ENCODE measurements around the gene ACTL6B.

ACTL6B gene

GRCh38 chr7:100682228-100682741 is 26.0 kb upstream of the ACTL6B start:
- DNase-seq (ENCODE audit: low read depth) = no peak
- H3K9ac ChIP-seq (ENCODE audit: low read length) = no peak overlapping the region
- no peaks in the 10 kb centered on the region for H3K9me3 ChIP-seq (ENCODE audit: control insufficient read depth, low read length)
- H3K27me3 ChIP-seq (replicated peaks; ENCODE audit: control insufficient read depth, insufficient read depth, low read length) = no peaks in the 10 kb centered on the region
- no peak overlapping the region for H3K4me3 ChIP-seq (ENCODE audit: low read length)
- H3K4me1 ChIP-seq (ENCODE audit: control insufficient read depth, insufficient read depth, low read length) = peaks cover 23% of the 10 kb centered on the region
- H3K36me3 ChIP-seq (ENCODE audit: control insufficient read depth, insufficient read depth, low read length, severe bottlenecking) = peaks cover 76% of the 10 kb centered on the region

GRCh38 chr7:100681491-100682227 is 25.4 kb upstream of the ACTL6B start:
- Histone ChIP-seq H3K4me1 (ENCODE audit: control insufficient read depth, insufficient read depth, low read length) (peaks cover 24% of the 10 kb centered on the region), H3K27me3 (replicated peaks; ENCODE audit: control insufficient read depth, insufficient read depth, low read length) (no peaks in the 10 kb centered on the region), H3K9ac (ENCODE audit: low read length) (no peak overlapping the region), H3K36me3 (ENCODE audit: control insufficient read depth, insufficient read depth, low read length, severe bottlenecking) (peaks cover 76% of the 10 kb centered on the region), H3K9me3 (ENCODE audit: control insufficient read depth, low read length) (no peaks in the 10 kb centered on the region), H3K4me3 (ENCODE audit: low read length) (no peak overlapping the region)
- DNase-seq (ENCODE audit: low read depth) = no peak

DNA sequence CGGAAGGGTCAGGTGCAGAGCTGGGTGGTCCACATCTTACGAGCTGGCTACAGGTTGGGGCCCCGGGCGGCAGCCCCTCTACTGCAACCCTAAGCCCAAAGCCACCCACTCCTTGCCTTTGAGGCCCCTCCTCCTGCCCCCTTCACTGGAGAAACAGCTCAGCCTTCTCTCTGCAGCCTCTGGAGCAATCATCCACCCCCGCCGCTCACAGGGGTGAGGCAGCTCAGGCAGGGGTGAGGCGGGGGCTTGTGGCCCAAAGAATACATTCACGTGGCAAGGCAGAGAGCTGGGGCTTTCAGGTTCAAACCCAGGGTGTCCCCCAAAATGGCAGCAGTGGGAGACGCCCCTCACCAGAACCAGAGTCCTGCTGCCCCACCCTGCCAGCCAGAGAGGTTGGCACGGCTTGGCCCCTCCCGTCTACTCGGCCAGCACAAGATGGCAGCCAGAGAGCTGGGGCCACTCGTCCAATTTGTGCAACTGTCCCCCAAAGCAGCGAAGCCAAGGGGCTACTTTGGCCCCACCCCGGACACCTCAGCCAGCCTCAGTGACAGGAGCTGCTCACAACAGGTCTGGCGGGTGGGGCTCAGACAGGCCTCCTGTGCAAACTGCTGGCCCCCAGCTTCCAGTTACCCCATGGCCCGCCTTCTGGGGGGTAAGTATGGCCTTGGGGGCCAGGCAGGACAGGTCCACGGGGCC is 24.5 kb upstream of the ACTL6B start:
- Histone ChIP-seq H3K36me3 (ENCODE audit: control insufficient read depth, insufficient read depth, low read length, severe bottlenecking) (peaks cover 73% of the 10 kb centered on the region), H3K9ac (ENCODE audit: low read length) (peak overlapping the region; percentile 31), H3K27me3 (replicated peaks; ENCODE audit: control insufficient read depth, insufficient read depth, low read length) (no peaks in the 10 kb centered on the region), H3K4me3 (ENCODE audit: low read length) (no peak overlapping the region), H3K4me1 (ENCODE audit: control insufficient read depth, insufficient read depth, low read length) (peaks cover 28% of the 10 kb centered on the region), H3K9me3 (ENCODE audit: control insufficient read depth, low read length) (no peaks in the 10 kb centered on the region)
- DNase-seq (ENCODE audit: low read depth) = no peak

- Histone ChIP-seq H3K4me1 (ENCODE audit: control insufficient read depth, insufficient read depth, low read length) (peaks cover 28% of the 10 kb centered on the region), H3K9me3 (ENCODE audit: control insufficient read depth, low read length) (no peaks in the 10 kb centered on the region), H3K9ac (ENCODE audit: low read length) (peak overlapping the region; percentile 64), H3K36me3 (ENCODE audit: control insufficient read depth, insufficient read depth, low read length, severe bottlenecking) (peaks cover 66% of the 10 kb centered on the region), H3K4me3 (ENCODE audit: low read length) (no peak overlapping the region), H3K27me3 (replicated peaks; ENCODE audit: control insufficient read depth, insufficient read depth, low read length) (no peaks in the 10 kb centered on the region)
- no peak for DNase-seq (ENCODE audit: low read depth)
Observed at GRCh38 chr7:100679927-100680575, 23.8 kb upstream of the ACTL6B start.

- Histone ChIP-seq H3K27me3 (replicated peaks; ENCODE audit: control insufficient read depth, insufficient read depth, low read length) (no peaks in the 10 kb centered on the region), H3K4me3 (ENCODE audit: low read length) (no peak overlapping the region), H3K4me1 (ENCODE audit: control insufficient read depth, insufficient read depth, low read length) (peaks cover 28% of the 10 kb centered on the region), H3K9ac (ENCODE audit: low read length) (peak overlapping the region; percentile 64), H3K9me3 (ENCODE audit: control insufficient read depth, low read length) (no peaks in the 10 kb centered on the region), H3K36me3 (ENCODE audit: control insufficient read depth, insufficient read depth, low read length, severe bottlenecking) (peaks cover 59% of the 10 kb centered on the region)
- DNase-seq (ENCODE audit: low read depth) = no peak
Observed at GRCh38 chr7:100679129-100679926, 23.1 kb upstream of the ACTL6B start.

DNA sequence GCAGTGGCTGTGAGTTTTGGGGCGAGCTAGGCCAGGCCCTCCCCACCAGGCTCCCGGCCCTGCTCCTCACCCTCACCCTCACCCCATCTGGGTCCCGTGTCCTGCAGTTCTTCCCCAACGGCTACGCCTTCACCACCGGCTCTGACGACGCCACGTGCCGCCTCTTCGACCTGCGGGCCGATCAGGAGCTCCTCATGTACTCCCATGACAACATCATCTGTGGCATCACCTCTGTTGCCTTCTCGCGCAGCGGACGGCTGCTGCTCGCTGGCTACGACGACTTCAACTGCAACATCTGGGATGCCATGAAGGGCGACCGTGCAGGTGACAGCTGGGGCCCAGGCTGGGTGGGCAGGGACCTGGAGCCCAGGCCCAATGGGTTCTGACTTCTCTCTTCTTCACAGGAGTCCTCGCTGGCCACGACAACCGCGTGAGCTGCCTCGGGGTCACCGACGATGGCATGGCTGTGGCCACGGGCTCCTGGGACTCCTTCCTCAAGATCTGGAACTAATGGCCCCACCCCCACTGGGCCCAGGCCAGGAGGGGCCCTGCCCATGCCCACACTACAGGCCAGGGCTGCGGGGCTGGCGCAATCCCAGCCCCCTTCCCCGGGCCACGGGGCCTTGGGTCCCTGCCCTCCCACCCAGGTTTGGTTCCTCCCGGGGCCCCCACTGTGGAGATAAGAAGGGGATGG is 22.2 kb upstream of the ACTL6B start:
- Histone ChIP-seq H3K9me3 (ENCODE audit: control insufficient read depth, low read length) (no peaks in the 10 kb centered on the region), H3K4me3 (ENCODE audit: low read length) (no peak overlapping the region), H3K27me3 (replicated peaks; ENCODE audit: control insufficient read depth, insufficient read depth, low read length) (no peaks in the 10 kb centered on the region), H3K36me3 (ENCODE audit: control insufficient read depth, insufficient read depth, low read length, severe bottlenecking) (peaks cover 53% of the 10 kb centered on the region), H3K9ac (ENCODE audit: low read length) (no peak overlapping the region), H3K4me1 (ENCODE audit: control insufficient read depth, insufficient read depth, low read length) (peaks cover 28% of the 10 kb centered on the region)
- no peak for DNase-seq (ENCODE audit: low read depth)

DNA sequence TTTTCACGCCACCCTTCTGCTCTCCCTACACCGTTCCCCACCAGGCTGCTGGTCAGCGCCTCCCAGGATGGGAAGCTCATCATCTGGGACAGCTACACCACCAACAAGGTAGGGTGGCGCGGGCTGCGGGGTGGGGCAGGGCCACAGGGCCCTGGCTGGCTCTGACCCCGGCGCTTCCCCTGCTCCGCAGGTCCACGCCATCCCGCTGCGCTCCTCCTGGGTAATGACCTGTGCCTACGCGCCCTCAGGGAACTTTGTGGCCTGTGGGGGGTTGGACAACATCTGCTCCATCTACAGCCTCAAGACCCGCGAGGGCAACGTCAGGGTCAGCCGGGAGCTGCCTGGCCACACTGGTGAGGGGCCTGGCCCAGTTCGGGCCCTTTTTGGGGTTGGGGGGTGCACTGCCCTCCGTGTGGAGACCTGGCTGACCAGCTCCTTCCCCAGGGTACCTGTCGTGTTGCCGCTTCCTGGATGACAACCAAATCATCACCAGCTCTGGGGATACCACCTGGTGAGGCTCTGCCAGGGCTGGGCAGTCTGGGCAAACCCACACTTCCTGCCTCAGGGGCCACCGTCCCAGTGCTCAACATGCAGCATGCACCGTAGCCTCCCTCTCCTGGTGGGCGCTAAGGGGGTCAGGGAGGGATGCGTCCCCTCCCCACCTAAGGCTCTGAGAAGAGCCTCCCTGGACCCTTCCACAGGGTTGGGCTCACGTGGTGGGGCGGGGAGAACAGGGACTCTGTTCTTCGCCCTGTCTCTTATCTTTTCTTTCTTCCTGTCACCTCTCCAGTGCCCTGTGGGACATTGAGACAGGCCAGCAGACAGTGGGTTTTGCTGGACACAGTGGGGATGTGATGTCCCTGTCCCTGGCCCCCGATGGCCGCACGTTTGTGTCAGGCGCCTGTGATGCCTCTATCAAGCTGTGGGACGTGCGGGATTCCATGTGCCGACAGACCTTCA is 21.3 kb upstream of the ACTL6B start:
- H3K4me3 ChIP-seq (ENCODE audit: low read length) = no peak overlapping the region
- no peaks in the 10 kb centered on the region for H3K27me3 ChIP-seq (replicated peaks; ENCODE audit: control insufficient read depth, insufficient read depth, low read length)
- H3K36me3 ChIP-seq (ENCODE audit: control insufficient read depth, insufficient read depth, low read length, severe bottlenecking) = peaks cover 44% of the 10 kb centered on the region
- H3K9ac ChIP-seq (ENCODE audit: low read length) = no peak overlapping the region
- no peak for DNase-seq (ENCODE audit: low read depth)
- H3K4me1 ChIP-seq (ENCODE audit: control insufficient read depth, insufficient read depth, low read length) = peaks cover 28% of the 10 kb centered on the region
- no peaks in the 10 kb centered on the region for H3K9me3 ChIP-seq (ENCODE audit: control insufficient read depth, low read length)

GRCh38 chr7:100676501-100677306 is 20.5 kb upstream of the ACTL6B start:
- H3K4me1 ChIP-seq (ENCODE audit: control insufficient read depth, insufficient read depth, low read length) = peaks cover 28% of the 10 kb centered on the region
- no peaks in the 10 kb centered on the region for H3K27me3 ChIP-seq (replicated peaks; ENCODE audit: control insufficient read depth, insufficient read depth, low read length)
- H3K9ac ChIP-seq (ENCODE audit: low read length) = peak overlapping the region; percentile 62
- no peaks in the 10 kb centered on the region for H3K9me3 ChIP-seq (ENCODE audit: control insufficient read depth, low read length)
- peaks cover 36% of the 10 kb centered on the region for H3K36me3 ChIP-seq (ENCODE audit: control insufficient read depth, insufficient read depth, low read length, severe bottlenecking)
- DNase-seq (ENCODE audit: low read depth) = no peak
- peak overlapping the region; percentile 73 for H3K4me3 ChIP-seq (ENCODE audit: low read length)

DNA sequence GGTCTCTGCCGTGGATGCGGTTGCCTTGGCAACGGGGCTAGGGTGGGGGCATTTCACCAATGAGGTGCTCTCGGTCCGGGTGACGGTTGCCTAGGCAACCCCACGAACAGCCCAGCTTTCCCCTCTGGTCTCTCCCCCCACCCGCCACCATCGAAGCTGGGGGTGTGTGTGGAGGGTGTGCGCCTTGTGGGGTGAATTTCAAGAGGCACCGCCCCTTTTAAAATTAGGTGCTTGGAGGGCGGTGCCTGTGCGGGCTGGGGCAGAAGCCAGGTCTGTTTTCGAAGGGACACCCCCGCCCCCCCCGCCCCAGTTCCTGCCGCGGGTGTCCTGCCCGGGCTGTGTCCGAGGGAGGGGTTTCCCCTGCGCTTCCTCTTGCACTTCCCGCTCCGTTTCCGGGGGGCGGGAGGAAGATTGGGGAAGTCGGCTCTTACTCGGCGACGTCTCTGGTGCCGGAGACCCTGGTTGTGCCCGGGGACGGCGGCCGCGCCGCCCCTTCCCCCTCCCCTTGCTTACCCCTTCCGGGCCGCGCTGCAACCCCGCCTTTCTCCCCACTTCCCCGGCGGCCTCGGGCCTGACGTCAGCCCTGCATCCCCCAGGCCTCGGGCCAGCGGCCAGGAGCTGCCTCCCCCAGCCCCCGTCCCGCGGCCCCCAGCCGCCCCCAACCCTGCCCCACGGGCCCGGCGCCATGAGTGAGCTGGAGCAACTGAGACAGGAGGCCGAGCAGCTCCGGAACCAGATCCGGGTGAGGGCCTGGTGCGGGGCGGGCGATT is 19.5 kb upstream of the ACTL6B start:
- H3K36me3 ChIP-seq (ENCODE audit: control insufficient read depth, insufficient read depth, low read length, severe bottlenecking) = peaks cover 32% of the 10 kb centered on the region
- peak overlapping the region; percentile 95 for H3K4me3 ChIP-seq (ENCODE audit: low read length)
- peaks cover 25% of the 10 kb centered on the region for H3K4me1 ChIP-seq (ENCODE audit: control insufficient read depth, insufficient read depth, low read length)
- DNase-seq (ENCODE audit: low read depth) = peak; percentile 73
- peak overlapping the region; percentile 78 for H3K9ac ChIP-seq (ENCODE audit: low read length)
- H3K27me3 ChIP-seq (replicated peaks; ENCODE audit: control insufficient read depth, insufficient read depth, low read length) = no peaks in the 10 kb centered on the region
- H3K9me3 ChIP-seq (ENCODE audit: control insufficient read depth, low read length) = no peaks in the 10 kb centered on the region
